ENCODE measurements around the gene PPT2.

- TF ChIP-seq CTCF (IDR thresholded peaks at IDR 0.05; ENCODE audit: poor library complexity) (no peak), EZH2 (IDR thresholded peaks at IDR 0.05; ENCODE audit: borderline replicate concordance) (no peak)
Observed at GRCh38 chr6:32108727-32109113, 45.2 kb upstream of the PPT2 start.
